ENCODE results near the gene SLC25A2.
"Not testable (repeated sequence)": the region's sequence is repeated elsewhere in the genome, so short reads cannot be mapped to it uniquely, and the experiment has no call there.

GRCh38 chr5:141346017-141346416, 42.2 kb upstream of the SLC25A2 start:
- TF ChIP-seq EZH2phosphoT487 (IDR thresholded peaks at IDR 0.05; ENCODE audit: insufficient read depth, low read depth); EZH2 (IDR thresholded peaks at IDR 0.05; ENCODE audit: insufficient read depth, poor library complexity, severe bottlenecking): not testable (repeated sequence)

All from GM23248 (cell line).